CD4-positive, CD25-positive, alpha-beta regulatory T cell (primary cell): ENCODE data around the gene SMIM5. TPM values are rescaled to one million over a fixed set of nuclear protein-coding genes. Genes with fewer than 3 reads are reported as not detected.

ENCODE experiments used
- ATAC-seq, 2 donors: fragments of 150-1000 bp; cut with Tn5 transposase; one replicate each; pipeline ENCODE4 v1.10.0; 2021; ENCODE audit warnings: low read depth in 2 of 2, moderate number of reproducible peaks in 2 of 2, moderate library complexity in 1 of 2
- DNase-seq, 3 donors: peaks; one replicate each; pipeline versions ENCODE4 v3.0.0 to v3.0.0-alpha.2; 2012 to 2022; ENCODE audit warnings: mixed read lengths in 1 of 3
- H3K27ac ChIP-seq: one replicate; pipeline ENCODE4 v1.7.0; 2013; ENCODE audit warnings: mild to moderate bottlenecking, low read length; ENCODE audit not compliant: insufficient read depth, poor library complexity, severe bottlenecking
- H3K27me3 ChIP-seq: one replicate; pipeline ENCODE4 v1.7.0; 2013; ENCODE audit warnings: low read length; ENCODE audit not compliant: control insufficient read depth, insufficient read depth
- H3K36me3 ChIP-seq: one replicate; pipeline ENCODE4 v1.7.0; 2013; ENCODE audit warnings: mild to moderate bottlenecking, low read length, moderate library complexity; ENCODE audit not compliant: control insufficient read depth, insufficient read depth
- H3K4me1 ChIP-seq: 2 replicates; pipeline ENCODE4 v1.7.0; 2013; ENCODE audit warnings: mild to moderate bottlenecking, low read length; ENCODE audit not compliant: insufficient read depth, control insufficient read depth, poor library complexity, severe bottlenecking
- H3K4me3 ChIP-seq: one replicate; pipeline ENCODE4 v1.7.0; 2013; ENCODE audit warnings: low read depth, mild to moderate bottlenecking, low read length, moderate library complexity
- H3K9me3 ChIP-seq, 2 experiments: 1 replicate in 1 of 2; 2 replicates in 1 of 2; pipeline ENCODE4 v1.7.0; 2013; ENCODE audit warnings: low read length in 2 of 2, mild to moderate bottlenecking in 1 of 2, moderate library complexity in 1 of 2; ENCODE audit not compliant: control insufficient read depth in 2 of 2
- H3K27ac Mint-ChIP-seq, 3 donors: one replicate each; pipeline ENCODE4 v1.8.0; 2020 to 2022; ENCODE audit warnings: mild to moderate bottlenecking in 3 of 3, mixed read lengths in 3 of 3, moderate library complexity in 2 of 3
- H3K27me3 Mint-ChIP-seq: one replicate; pipeline ENCODE4 v1.8.0; 2022; ENCODE audit warnings: mild to moderate bottlenecking, mixed read lengths
- H3K36me3 Mint-ChIP-seq: one replicate; pipeline ENCODE4 v1.8.0; 2020; ENCODE audit warnings: mixed read lengths
- H3K4me1 Mint-ChIP-seq, 4 donors: one replicate each; pipeline ENCODE4 v1.8.0; 2020 to 2022; ENCODE audit warnings: mixed read lengths in 4 of 4, mild to moderate bottlenecking in 1 of 4
- H3K4me3 Mint-ChIP-seq, 4 donors: one replicate each; pipeline ENCODE4 v1.8.0; 2020 to 2022; ENCODE audit warnings: mild to moderate bottlenecking in 4 of 4, mixed read lengths in 4 of 4, moderate library complexity in 3 of 4
- H3K9me3 Mint-ChIP-seq, 7 donors: one replicate each; pipeline ENCODE4 v1.8.0; 2020 to 2022; ENCODE audit warnings: mixed read lengths in 7 of 7, mild to moderate bottlenecking in 3 of 7, moderate library complexity in 2 of 7
- polyA plus RNA-seq, 4 donors: library from polyadenylated mRNA; unstranded; fragments of 300-500 nt; fragmentation: Illumina TruSeq; gene quantifications; one replicate each; pipeline ENCODE4 v1.2.3, GENCODE V29; 2021
- total RNA-seq: library from RNA; stranded (reverse); gene quantifications from one replicate; pipeline ENCODE4 v1.2.3, GENCODE V29; 2022

The SMIM5 gene
- total and polyA plus RNA-seq, 5 donors from 2014 or later = 0.07 to 1.6 (median 0.10) TPM; not detected in 2

DNA sequence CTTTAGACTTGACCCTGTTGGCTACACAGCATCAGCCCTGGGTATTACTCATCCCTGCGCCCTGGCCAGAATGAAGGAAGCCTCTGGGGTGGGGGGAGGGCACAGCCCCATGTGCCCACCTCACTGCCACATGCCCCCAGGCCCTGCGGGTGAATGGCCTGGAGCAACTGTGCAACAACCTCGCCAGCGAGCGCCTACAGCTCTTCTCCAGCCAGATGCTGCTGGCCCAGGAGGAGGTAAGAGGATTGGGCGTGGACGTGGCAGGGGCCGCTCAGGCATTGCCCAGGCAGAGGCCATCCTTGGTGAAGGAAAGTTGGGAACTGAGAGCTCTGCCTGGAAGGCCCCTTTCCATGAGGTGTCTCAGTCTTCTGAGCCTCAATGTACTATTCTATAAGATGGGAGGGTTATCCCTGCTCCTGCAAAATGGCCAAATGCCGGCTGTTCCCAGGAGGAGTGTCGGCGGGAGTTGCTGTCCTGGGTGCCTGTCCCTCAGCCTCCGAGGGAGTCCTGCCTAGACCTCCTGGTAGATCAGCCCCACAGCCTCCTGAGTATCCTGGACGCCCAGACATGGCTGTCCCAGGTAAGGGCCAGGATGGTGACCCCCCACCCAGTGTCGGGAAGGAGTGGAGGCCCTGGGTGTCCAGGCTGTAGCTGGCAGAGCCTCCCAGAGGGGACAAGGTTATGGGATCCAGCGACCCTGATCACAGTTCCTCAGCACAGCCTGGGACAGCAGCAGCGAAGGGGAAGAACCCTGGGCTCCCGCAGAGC is 36.7 kb upstream of the SMIM5 start:
- DNase-seq (no peak), ATAC-seq (no peak)
- peaks cover 0 to 3% (median 0%) of the 10 kb centered on the region in 4 donors for H3K4me1 Mint-ChIP-seq
- no peaks in the 10 kb centered on the region for H3K9me3 ChIP-seq
- H3K27ac Mint-ChIP-seq = no peak overlapping the region
- H3K4me1 ChIP-seq = no peaks in the 10 kb centered on the region
- no peaks in the 10 kb centered on the region for H3K36me3 ChIP-seq
- H3K27me3 ChIP-seq = no peaks in the 10 kb centered on the region
- no peaks in the 10 kb centered on the region for H3K36me3 Mint-ChIP-seq
- no peak overlapping the region for H3K27ac ChIP-seq
- no peak overlapping the region for H3K4me3 Mint-ChIP-seq
- H3K27me3 Mint-ChIP-seq = no peaks in the 10 kb centered on the region
- no peaks in the 10 kb centered on the region for H3K9me3 Mint-ChIP-seq
- H3K4me3 ChIP-seq = no peak overlapping the region

DNA sequence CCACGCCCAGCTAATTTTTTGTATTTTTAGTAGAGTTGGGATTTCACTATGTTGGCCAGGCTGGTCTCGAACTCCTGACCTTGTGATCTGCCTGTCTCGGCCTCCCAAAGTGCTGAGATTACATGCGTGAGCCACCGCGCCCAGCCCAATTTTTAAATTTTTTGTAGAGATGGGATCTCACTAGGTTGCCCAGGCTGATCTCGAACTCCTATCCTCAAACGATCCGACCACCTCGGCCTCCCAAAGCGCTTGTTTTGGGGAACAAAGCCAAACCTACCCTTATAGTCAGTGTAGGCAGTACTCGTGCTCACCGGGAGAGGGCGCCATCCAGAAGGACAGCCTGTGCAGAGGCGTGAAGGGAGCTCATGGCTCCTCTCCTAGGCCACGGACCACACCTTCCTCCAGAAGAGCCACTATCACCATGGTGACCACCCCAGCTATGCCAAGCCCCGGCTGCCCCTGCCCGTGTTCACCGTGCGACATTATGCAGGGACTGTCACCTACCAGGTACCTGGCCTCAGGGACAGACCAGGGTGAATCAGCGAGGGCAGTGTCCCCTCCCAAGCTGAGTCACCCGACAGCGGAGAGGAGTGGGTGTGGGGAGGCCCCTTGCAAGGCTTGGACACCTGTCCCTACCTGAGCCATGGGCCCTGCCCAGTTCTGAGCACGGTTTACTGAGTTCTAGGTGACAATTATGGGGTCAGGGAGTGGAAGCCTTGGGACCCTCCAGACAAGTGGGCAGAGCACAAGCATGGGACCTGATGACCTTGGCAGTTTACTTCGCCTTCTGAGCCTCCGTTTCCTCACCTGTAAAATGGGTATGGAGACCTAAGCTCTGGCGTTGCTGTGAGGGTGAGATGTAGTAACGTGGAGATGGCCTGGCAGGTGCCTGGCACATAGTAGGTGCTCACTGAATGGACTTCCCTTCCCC is 31.9 kb upstream of the SMIM5 start:
- Histone ChIP-seq H3K36me3 (no peaks in the 10 kb centered on the region), H3K4me3 (no peak overlapping the region), H3K27me3 (no peaks in the 10 kb centered on the region), H3K27ac (no peak overlapping the region), H3K9me3 (no peaks in the 10 kb centered on the region), H3K4me1 (no peaks in the 10 kb centered on the region)
- Mint-ChIP-seq H3K27me3 (no peaks in the 10 kb centered on the region), H3K4me3 (no peak overlapping the region), H3K9me3 (no peaks in the 10 kb centered on the region), H3K27ac (no peak overlapping the region), H3K36me3 (no peaks in the 10 kb centered on the region), H3K4me1 (peaks cover 0 to 5% (median 0%) of the 10 kb centered on the region in 4 donors)
- DNase-seq (peak; percentile 28 to 47 (median 45)), ATAC-seq (peak; percentile 62 to 68)

DNA sequence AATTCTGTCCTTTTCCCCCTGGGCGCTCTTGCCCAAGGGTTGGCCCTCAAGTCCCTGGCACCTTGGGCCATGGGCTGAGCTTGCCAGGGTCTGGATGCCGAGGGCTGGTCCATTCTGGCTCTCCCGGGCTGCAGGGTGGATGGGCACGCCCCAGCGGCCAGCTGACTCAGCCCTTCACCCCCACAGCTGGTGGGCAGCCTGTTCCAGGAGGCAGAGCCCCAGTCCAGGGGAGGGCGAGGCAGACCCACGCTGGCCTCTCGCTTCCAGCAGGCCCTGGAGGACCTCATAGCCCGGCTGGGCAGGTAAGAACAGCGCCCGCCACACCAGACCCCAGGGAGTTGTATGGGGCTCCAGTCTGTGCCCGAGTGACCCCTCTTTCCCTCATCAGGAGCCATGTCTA is 30.6 kb upstream of the SMIM5 start:
- no peaks in the 10 kb centered on the region for H3K27me3 Mint-ChIP-seq
- Histone ChIP-seq H3K9me3 (no peaks in the 10 kb centered on the region), H3K27me3 (no peaks in the 10 kb centered on the region), H3K27ac (no peak overlapping the region), H3K4me1 (no peaks in the 10 kb centered on the region), H3K4me3 (no peak overlapping the region), H3K36me3 (no peaks in the 10 kb centered on the region)
- no peak overlapping the region for H3K4me3 Mint-ChIP-seq
- DNase-seq (no peak), ATAC-seq (no peak)
- no peak overlapping the region for H3K27ac Mint-ChIP-seq
- no peaks in the 10 kb centered on the region for H3K9me3 Mint-ChIP-seq
- H3K36me3 Mint-ChIP-seq = no peaks in the 10 kb centered on the region
- H3K4me1 Mint-ChIP-seq = peaks cover 0 to 7% (median 0%) of the 10 kb centered on the region in 4 donors

DNA sequence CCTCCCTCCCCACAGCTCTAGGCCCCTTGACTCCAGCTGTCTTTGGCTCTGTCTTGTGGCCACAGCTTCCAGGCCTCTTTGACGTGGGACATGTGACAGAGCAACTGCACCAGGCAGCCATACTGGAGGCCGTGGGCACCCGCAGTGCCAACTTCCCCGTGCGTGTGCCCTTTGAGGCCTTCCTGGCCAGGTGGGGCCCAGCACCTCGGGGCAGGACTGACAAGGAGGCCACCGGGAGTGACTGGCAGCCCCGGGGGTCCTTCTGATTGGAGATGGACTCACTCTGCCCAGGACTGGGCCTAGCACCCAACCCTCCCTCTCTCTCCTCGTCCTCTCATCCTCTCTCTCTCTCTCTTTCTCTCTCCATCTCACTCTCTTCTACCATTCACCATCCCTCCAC is 30.1 kb upstream of the SMIM5 start:
- Mint-ChIP-seq H3K4me3 (no peak overlapping the region), H3K9me3 (no peaks in the 10 kb centered on the region), H3K4me1 (peaks cover 0 to 7% (median 0%) of the 10 kb centered on the region in 4 donors), H3K27ac (no peak overlapping the region), H3K36me3 (no peaks in the 10 kb centered on the region), H3K27me3 (no peaks in the 10 kb centered on the region)
- no peak overlapping the region for H3K4me3 ChIP-seq
- no peaks in the 10 kb centered on the region for H3K4me1 ChIP-seq
- ATAC-seq = no peak
- H3K27me3 ChIP-seq = no peaks in the 10 kb centered on the region
- H3K9me3 ChIP-seq = no peaks in the 10 kb centered on the region
- H3K27ac ChIP-seq = no peak overlapping the region
- no peak for DNase-seq
- no peaks in the 10 kb centered on the region for H3K36me3 ChIP-seq

DNA sequence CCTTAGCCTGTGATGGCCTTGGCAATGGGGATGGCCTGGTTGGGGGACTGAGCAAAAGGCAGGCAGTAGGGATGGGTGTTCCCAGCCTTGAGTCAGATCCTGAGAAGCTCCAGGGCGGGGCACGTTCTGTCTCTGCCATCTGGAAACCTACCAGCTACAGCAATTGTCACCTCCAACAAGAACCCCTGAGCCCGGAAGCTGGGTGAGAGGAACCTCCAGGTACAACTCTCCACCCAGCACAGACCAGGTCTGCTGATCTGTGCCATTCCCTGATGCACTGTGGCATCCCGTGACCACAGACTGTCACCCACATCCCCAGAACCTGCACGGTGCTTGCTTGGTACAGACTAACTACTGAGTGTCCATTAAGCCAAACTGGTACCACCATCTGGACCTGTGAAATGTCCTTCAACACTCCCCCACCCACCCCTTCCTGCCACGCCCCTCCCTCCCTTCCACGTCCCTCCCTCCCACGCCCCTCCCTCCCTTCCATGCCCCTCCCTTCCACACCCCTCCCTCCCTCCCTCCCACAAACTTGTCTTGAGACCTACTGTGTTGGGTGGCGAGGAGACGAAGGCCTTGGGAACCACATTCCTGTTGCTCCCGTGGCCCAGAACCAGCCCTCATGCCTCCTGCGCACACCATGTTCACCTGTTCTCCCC is 29.1 kb upstream of the SMIM5 start:
- Histone ChIP-seq H3K27me3 (no peaks in the 10 kb centered on the region), H3K4me3 (no peak overlapping the region), H3K4me1 (no peaks in the 10 kb centered on the region), H3K36me3 (no peaks in the 10 kb centered on the region), H3K9me3 (no peaks in the 10 kb centered on the region), H3K27ac (no peak overlapping the region)
- Mint-ChIP-seq H3K4me1 (peaks cover 0 to 7% (median 0%) of the 10 kb centered on the region in 4 donors), H3K9me3 (no peaks in the 10 kb centered on the region), H3K4me3 (no peak overlapping the region), H3K27me3 (no peaks in the 10 kb centered on the region), H3K36me3 (no peaks in the 10 kb centered on the region), H3K27ac (no peak overlapping the region)
- no peak for ATAC-seq
- DNase-seq = no peak

DNA sequence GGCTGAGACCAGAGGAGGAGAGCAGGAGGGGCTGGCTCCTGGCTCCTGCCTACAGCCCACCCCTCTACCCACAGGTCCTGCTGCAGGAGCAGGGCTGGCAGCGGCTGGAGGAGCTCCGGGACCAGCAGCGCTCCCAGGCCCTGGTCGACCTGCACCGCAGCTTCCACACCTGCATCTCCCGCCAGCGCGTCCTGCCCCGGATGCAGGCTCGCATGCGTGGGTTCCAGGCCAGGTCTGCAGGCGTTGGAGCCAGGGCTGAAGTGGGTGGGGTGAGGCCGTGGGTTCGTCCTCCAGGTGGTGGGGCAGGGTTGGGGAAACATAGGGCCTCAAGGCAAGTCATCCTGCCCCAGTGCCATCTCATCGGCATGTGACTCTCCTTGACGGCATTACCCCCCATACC is 27.4 kb upstream of the SMIM5 start:
- Mint-ChIP-seq H3K4me1 (peaks cover 0 to 7% (median 0%) of the 10 kb centered on the region in 4 donors), H3K36me3 (no peaks in the 10 kb centered on the region), H3K4me3 (no peak overlapping the region), H3K9me3 (no peaks in the 10 kb centered on the region), H3K27ac (peak overlapping the region in 1 of 3 donors; percentile 5), H3K27me3 (no peaks in the 10 kb centered on the region)
- H3K9me3 ChIP-seq = no peaks in the 10 kb centered on the region
- H3K27ac ChIP-seq = no peak overlapping the region
- DNase-seq (no peak), ATAC-seq (no peak)
- no peak overlapping the region for H3K4me3 ChIP-seq
- no peaks in the 10 kb centered on the region for H3K36me3 ChIP-seq
- no peaks in the 10 kb centered on the region for H3K27me3 ChIP-seq
- no peaks in the 10 kb centered on the region for H3K4me1 ChIP-seq

DNA sequence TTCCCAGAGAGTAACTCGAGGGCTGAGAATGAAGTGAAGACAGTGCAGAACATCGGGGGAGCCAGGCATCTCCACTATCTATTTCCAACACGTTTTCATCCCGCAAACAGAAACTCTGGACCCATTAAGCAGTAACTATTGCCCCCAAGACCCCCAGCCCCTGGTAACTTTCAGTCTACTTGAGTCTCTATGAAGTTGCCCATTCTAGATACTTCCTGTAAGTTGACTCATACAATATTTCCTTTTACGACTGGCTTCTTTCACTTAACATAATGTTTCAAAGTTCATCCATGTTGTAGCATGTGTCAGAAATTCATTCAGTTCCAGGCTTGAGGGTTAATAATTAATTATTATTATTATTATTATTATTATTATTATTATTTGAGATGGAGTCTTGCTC is 26.1 kb upstream of the SMIM5 start:
- H3K36me3 ChIP-seq = no peaks in the 10 kb centered on the region
- no peak overlapping the region for H3K4me3 ChIP-seq
- H3K27ac ChIP-seq = no peak overlapping the region
- no peaks in the 10 kb centered on the region for H3K27me3 ChIP-seq
- Mint-ChIP-seq H3K4me3 (no peak overlapping the region), H3K27ac (no peak overlapping the region), H3K36me3 (no peaks in the 10 kb centered on the region), H3K9me3 (no peaks in the 10 kb centered on the region), H3K27me3 (no peaks in the 10 kb centered on the region), H3K4me1 (peaks cover 0 to 4% (median 0%) of the 10 kb centered on the region in 4 donors)
- DNase-seq = no peak
- no peaks in the 10 kb centered on the region for H3K9me3 ChIP-seq
- ATAC-seq = no peak
- no peaks in the 10 kb centered on the region for H3K4me1 ChIP-seq
